ENCODE results near the gene ZNF620.
A peak's percentile ranks its signal among the peaks of the same experiment; 100 is the strongest.
"Not testable (repeated sequence)": the region's sequence is repeated elsewhere in the genome, so short reads cannot be mapped to it uniquely, and the experiment has no call there.

Gene ZNF620

DNA sequence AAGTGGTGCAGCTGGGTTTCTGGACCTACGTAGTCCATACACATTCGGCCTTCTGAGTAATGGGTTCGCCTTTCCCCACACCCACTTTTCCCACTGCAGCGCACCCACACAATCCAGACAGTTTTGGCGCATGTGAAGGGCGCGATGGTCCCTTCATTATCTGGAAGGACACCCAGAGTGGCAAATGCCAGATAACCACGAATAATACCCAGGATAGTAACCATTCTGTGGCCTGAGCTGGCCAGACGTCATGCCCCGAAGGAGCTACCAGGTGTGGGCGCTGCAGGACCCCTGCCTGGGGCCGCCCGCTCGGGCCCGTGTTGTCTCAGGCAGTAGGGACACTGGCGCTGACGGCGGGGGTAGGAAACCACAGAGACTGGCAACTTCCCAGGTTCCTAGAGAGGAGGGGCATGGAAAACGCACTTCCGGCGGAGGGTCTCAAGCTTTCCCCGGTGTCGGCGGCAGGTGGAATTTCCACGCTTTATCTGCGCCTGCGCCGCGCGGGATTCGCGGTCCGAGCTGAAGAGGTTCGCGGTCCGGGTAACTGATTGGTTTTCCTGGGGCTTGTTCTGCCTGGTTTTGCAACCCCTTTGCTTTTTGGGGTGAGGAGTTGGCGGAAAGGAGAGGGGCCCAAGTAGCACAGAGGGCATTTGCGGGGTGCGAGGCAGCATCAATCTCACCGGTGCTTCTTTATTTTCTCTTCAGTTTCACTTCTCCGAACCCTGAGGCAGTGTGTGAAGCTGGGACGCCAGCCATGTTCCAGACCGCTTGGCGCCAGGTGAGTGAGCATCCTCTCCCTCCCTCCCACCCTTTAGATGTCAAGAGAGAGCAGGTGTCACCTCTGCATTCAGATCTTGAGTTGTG is at the start of gene ZNF620:
Gene ZNF620 (plus strand): TSS at position 441 of the 864 bp plus-strand sequence. CDS start 314 bp downstream, at position 755.
- peak; percentile 46 to 55 for DNase-seq

DNA sequence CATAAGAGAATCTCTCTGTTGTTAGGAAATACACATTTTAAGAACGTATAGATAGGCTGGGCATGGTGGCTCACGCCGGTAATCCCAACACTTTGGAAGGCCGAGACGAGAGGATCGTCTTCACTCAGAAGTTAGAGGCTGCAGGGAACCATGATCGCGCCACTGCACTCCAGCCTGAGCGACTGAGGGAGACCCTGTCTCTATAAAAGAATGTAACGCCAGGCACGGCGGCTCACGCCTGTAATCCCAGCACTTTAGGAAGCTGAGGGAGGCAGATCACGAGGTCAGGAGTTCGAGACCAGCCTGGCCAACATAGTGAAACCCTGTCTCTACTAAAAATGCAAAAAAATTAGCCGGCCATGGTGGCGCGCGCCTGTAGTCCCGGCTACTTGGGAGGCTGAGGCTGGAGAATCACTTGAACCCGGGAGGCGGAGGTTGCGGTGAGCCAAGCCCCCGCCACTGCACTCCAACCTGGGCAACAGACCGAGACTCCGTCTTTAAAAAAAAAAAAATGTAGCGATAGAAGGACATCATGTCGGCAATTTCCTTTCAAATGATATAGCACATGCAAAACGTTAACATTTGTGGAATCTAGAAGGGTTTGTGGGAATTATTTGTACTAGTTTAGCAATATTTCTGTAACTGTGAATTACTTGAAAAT is 49.4 kb upstream of the ZNF620 start:
- DNase-seq, result no peak

DNA sequence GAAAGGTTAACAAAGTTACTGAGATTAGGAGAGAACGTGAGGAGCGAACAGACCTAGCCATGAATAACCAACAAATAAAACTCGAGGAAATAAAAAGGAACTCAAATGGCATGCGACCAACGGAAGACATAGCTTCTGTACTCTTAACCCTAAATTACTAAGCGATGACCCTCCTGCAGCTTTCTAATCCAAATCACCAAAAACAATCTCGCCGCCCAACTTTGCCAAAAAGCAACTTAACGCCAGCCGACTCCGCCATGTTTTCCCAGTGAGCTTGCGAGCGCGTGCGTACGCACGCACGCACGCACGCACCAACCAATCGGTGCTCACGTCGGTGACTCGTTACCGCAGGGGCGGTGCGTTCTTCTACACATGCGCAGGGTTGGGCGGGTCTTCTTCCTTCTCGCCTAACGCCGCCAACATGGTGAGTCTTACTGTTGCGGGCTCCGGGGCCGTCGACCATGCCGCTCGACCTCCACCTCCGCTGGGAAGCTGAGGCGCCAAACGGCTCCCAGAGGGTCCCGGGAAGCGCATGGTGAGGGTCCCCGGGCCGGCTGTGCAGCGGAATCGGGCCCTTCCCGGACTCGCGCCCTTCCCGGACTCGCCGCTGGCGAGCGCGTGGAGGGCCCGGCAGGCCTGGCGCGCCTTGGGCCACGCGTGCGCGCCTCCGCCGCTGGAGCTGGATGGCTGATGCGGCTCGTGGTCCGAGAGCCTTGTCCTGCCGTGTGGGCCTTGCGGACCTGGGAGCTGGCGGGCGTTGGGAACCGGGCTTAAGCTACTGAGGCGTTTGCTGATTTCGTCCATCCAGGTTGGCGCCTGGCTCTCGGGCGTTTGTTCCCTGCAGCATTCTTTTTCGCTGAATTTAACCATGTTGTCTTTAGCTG is 48.7 kb upstream of the ZNF620 start, which contains the start of gene RPL14:
Gene RPL14 (plus strand): TSS at position 400 of the 884 bp plus-strand sequence. CDS start 133 bp downstream, at position 533.
- peak; percentile 91 to 95 for DNase-seq

DNA sequence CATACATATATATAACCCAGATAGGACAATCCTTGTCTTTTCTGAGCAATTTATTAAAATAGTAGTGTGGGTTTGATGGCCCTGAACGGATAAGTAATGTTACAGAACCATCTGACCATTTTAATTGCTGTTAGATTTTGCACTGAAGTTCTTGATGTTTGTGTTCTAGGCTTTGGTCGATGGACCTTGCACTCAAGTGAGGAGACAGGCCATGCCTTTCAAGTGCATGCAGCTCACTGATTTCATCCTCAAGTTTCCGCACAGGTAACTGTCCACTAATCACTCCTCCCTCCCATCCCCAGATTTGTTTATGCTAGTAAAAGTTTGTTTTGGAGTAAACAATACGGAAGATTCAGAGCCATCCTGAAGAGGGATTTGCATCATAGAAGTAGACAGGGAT is 47.4 kb upstream of the ZNF620 start:
- no peak for DNase-seq

DNA sequence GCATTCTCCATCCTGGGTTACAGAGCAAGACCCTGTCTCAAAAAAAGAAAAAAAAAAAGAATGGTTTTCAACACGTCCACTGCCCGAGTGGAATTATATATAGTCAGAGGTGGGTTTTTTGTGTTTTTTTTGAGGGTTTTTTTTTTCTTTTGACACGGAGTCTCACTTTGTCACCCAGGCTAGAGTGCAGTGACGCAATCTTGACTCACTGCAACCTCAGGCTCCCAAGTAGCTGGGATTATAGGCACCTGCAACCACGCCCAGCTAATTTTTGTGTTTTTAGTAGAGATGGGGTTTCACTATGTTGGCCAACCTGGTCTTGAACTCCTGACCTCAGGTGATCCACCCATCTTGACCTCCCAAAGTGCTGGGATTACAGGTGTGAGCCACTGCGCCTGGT is 45.4 kb upstream of the ZNF620 start:
- not testable (repeated sequence) for DNase-seq

DNA sequence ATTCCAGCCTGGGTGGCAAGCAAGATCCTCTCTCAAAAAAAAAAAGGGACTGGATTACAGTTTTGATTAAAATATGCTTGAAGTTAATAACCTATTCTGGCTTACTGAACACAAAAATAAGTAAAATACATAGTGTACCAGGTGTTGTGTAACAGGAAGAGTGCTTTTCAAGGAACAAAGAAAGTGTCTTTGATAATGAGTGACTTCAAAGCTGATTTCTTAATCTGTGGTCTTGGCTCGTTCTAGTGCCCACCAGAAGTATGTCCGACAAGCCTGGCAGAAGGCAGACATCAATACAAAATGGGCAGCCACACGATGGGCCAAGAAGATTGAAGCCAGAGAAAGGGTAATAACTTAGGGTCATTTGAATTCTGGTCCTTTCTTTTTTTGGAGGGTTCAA is 44.7 kb upstream of the ZNF620 start:
- DNase-seq, result no peak

DNA sequence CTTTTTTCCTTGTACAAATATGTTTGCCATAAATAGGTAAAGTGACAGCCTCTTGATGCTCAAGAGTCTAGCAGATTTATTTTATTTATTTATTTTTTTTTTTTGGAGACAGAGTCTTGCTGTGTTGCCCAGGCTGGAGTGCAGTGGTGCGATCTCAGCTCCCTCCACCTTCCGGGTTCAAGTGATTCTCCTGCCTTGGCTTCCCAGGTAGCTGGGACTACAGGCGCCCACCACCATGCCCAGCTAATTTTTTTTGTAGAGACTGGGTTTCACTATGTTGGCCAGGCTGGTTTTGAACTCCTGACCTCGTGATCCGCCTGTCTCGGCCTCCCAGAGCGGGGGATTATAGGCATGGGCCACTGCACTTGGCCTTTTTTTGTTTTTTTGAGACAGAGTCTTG is 43.0 kb upstream of the ZNF620 start:
- DNase-seq, result not testable (repeated sequence)

DNA sequence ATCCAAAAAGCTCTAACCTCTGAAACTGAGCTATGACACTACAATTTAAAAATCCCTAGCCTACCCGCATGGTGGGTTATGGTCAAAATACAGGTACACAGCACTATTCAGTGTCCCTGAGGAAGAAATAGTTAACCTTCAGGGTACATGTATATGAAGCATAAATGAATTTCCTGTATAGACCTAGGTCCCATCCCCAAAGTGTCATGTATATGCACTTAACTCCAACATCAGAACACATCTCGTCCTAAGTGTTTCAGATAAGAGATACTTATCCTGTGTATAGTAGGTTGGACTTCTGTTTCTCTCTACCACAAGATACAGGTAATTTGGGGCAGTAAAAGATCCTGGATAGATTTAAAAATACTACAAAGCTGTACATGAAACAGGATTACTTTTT is 42.3 kb upstream of the ZNF620 start:
- no peak for DNase-seq

DNA sequence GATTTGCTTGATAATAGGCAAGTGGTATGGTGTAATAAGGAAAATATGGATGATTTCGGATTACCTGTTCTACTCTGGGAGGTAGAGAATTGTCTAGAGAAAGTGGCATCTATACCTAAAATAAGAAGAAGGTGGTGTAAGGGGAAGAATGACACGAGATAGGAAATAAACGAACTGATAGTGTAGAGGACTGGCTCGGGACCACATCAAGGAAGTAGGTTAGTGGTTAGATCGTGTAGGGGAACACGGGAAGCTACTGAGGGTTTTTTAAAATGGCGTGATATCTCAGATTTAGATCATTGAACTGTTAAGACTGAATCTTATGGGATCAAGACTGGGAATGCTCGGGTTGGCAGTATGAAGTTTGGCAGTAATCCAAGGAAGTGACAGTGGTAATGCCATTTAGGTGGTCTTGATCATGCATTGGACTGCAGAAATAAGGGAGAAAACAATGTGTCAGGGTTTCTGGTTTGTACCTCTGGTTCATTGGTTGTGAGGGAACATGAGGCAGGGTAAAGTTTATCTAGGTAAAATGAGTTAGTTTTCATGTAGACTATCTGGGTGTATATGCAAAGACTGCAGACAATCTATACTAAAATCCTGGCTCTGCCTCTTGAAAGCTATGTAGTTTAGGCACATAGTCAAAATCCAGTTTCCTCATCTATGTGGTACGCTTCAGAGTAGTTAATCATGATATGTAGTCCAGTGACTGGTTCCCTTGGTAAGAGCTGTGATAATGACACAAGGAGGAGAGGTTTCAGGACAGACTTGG is 41.3 kb upstream of the ZNF620 start:
- no peak for DNase-seq

DNA sequence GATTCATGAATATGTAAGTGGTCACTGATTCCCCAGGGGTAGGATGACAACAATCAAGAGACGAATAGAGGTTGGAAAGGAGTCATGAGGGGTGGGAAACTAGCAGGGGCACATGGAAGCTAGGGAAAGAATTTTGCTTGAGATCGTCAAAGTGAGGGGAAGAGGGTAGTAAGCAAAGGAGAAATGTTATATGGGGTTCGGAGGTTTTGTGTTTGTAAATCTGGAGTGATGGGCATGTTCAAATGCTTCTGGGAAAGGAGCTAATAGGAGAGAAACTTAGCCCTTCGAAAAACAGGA is 40.8 kb upstream of the ZNF620 start:
- no peak for DNase-seq

DNA sequence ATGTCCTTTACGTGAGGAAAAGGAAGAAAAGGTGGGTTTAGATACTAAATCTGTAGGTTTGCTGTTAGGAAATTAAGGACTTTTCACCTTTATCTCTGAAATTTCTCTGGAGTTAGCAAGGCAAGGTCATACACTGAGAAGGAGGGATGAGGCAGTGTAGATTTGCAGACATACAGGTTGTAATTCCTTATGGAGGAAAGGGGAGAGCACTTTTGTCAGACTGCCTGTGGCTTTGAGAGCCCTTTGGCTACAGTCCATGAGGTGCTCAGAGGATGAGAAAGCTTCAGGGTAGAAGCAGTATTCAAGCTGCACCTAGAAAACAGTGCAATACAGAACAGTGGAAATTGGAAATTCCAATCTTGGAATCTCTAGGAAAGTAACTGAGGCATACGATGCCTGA is 40.4 kb upstream of the ZNF620 start:
- no peak for DNase-seq

DNA sequence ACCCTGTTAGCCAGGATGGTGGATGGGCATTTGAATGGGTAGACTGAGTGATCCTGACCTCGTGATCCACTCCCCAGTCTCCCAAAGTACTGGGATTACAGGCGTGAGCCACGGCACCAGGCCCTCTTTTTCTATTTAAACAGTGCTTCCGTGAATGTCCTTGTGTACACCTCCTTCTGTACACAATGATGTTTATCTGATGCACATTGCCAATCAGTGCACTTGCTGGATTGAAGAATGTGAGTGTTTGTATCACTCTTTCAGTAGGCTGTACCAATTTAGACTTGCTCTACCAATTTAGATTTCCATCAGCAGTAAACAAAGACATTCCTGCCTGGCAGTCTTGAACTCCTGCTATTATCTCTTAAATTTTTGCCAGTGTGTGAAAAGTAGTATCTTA is 37.8 kb upstream of the ZNF620 start:
- no peak for DNase-seq

DNA sequence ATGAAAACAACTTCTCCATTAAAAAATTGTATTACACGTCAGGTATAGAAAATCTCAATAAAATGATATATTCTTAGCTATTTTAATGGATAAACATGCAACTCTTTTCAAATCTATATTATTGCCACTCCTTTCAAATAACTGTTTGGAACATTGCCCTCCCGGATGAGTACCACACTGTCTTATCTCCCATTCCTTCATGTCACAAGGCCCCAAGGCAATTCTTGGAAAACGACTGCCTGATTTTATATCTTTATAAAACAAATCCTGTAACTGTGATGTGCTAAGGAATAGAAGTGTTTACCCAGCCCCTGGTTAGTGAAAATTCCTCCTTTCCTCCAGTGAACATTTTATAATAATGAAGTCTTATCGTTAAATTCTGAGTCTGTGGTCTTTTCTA is 35.1 kb upstream of the ZNF620 start:
- DNase-seq, result no peak

DNA sequence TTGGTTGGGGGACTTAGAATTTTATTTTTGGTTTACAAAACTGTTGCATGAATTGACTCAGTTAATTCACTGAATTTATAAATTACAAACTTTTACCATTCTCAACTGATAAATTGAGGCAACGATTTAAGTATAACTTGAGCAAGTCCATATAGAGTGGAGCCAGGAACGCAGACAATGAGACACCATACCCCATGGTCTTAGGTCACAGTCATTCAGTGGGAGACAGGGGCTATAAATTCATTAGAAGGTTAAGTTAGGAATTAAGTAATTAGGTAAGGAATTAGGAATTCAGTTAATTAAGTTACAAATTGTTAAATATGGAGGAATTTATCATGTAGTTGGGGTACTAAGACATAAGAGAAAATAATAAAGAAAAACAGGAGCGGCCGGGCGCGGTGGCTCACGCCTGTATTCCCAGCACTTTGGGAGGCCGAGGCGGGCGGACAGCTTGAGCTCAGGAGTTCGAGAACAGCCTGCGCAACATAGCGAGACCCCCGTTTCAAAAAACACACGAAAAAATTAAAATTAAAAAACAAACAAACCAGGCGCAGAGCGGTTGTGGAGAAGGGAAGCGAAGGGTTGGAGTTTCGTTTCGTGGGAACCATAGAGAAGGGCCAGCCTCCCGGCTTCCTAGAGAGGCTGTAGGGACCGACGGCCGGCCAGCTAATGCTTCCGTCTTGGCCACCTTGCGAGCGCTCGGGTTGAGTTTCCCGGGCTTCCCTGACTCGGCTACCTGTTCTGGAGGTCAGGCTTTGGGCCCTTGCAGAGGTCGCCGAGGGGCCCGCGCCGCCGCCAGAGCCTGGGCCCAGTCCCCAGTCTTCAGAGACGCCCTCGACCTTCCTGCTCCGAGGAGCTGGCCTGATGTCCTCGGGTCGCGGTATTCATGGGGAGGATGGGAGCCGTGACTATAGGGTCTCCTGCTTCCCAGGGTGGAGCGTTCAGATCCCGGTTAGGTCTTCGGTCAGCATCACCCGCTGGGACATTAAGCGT is 29.1 kb upstream of the ZNF620 start, which contains the start of gene ZNF619:
Gene ZNF619 (plus strand): TSS at position 645 of the 993 bp plus-strand sequence. CDS start 858 bp downstream, outside the sequence.
- peak; percentile 44 to 45 for DNase-seq

DNA sequence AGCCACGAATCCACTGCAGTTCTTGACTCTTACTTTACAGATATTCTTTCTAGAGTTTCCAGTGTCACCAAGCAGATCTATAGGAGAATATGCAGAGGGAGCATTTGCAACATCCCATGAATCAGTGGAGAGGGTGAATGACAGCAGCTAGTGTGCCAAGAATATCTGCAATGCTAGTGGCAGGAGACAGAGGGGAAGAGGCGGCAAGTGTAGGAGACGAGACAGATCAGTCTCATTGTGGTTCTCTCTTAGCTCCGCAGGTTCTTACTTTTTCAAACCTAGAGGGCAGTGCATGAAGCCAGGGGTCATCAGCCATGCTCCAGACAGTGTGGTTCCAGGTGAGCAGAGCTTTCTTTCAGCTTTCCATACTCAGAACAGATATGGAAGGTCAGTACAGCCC is 28.2 kb upstream of the ZNF620 start:
- no peak for DNase-seq

DNA sequence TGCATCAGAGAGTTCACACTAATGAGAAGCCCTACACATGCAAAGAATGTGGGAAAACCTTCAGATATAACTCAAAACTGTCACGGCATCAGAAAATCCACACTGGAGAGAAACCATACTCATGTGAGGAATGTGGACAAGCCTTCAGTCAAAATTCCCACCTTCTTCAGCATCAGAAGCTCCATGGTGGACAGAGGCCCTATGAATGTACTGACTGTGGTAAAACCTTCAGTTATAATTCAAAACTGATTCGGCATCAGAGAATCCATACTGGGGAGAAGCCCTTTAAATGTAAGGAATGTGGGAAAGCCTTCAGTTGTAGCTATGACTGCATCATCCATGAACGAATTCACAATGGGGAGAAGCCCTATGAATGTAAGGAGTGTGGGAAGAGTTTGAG is 18.7 kb upstream of the ZNF620 start:
- no peak for DNase-seq

DNA sequence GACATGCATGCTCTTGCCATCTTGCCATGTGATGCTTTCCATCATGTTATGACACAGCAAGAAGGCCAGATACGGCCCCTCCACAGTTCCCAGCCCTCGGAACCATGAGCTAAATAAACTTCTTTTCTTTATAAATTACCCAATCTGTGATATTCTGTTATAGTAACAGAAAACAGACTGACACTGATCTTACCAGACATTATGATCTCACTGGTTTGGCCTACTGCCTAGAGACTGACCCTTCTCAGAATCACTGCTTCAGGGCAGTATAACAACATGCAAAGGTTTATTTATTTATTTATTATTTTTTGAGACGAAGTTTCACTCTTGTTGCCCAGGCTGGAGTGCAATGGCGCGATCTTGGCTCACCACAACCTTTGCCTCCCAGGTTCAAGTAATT is 14.9 kb upstream of the ZNF620 start:
- no peak for DNase-seq

DNA sequence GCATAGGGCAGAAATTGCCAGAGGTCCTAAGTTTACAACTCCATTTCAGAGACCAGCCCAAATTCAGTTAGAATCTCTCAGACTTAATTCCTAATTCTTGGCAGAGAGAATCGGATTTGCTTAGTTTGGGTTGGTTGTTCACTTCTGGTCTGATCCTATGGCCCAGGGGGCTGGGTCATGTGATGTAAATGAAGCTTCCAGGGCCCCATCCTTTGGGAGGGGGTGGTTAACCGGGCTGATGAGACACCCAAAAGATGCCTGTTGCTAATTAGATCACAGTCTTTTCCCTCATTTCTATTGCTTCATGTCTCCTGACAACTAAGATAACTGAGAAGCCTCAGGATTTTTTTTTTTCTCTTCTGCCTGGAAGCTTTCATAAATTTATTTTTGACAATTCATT is 11.1 kb upstream of the ZNF620 start:
- DNase-seq, result no peak

DNA sequence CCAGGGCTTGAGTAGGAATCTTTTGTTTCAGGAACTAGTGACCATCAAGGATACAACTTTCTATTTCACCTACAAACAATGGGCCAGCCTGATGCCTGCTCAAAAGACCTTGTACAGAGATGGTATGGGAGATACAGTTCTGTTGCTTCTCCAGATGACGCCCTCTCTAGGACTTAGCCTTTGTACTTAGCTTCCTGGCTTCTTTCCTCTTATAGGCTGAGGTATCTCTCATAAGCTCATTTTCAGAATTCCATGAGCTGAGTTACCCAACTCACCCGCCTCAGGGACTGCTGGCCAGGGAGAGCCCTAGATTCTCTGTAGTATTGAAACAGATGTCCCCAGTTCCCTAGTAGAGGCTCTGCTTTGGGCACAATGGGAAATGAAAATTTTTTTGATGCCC is 8.6 kb upstream of the ZNF620 start:
- no peak for DNase-seq

DNA sequence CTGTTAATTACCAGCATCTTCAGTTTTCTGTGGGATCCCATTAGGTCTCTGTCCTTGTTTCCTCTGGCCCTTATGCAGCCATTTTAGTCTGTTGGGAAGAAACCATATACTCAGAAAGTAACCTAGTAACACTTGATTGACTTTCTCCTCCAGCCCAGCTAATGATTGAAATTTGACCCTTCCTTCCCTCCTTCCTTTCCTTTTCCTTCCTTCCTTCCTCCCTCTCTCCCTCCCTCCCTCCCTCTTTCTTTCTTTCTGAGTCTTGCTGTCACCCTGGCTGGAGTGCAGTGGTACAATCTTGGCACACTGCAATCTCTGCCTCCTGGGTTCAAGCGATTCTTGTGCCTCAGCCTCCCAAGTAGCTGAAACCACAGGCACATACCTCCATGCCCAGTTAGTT is 5.9 kb upstream of the ZNF620 start:
- no peak for DNase-seq

DNA sequence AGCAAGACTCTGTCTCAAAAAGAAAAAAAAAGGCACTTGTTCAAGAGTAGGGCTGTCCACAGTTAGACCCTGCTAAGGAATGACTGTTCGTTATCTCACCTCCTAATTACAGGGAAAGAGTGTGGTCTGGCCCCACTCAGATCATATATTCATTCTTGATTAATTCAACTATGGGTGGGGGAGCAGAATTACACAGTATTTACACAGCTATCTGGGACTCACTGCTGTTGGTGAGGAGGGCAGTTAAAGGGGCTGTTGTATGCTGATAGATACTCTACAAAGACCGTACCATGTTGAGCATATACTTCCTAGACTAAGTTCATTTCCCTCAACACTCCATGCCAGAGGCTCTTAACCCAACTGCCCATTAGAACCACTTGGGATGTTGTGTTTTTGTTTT is 3.8 kb upstream of the ZNF620 start:
- no peak for DNase-seq
